ENCODE data around the gene GALNT3.

DNA sequence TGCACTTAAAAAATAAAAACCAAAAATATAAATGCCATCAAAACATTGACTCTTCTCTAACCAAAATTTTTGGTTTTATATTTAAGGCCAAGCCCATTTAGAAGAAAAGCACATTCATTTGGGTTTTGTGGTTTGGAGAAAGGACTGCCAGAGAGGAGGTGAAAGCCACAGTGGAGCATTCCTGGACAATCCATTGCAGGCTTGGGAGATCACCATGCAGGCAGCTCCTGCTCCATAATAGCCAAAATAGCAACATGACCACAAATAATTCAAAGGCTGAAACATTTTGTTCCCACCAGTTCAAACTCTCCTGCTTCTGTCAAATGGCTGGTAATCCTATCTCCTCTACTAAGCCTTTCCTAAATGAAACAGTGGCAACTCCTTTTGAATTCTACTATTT, 73.5 kb downstream of the GALNT3 start:
- TF ChIP-seq CTCF (IDR thresholded peaks at IDR 0.05) (no peak), TCF12 (IDR thresholded peaks at IDR 0.05) (peak; percentile 41; the same call in 1 of the 2 replicates), EZH2phosphoT487 (IDR thresholded peaks at IDR 0.05; ENCODE audit: borderline replicate concordance, low read depth) (no peak)
